Right ventricle myocardium superior (tissue), 1 donor: ENCODE results near the gene ZBTB42. TPM values are rescaled to one million over a fixed set of nuclear protein-coding genes. Genes with fewer than 3 reads are reported as not detected.
A peak's percentile ranks its signal among the peaks of the same experiment; 100 is the strongest.
"Not testable (repeated sequence)": the region's sequence is repeated elsewhere in the genome, so short reads cannot be mapped to it uniquely, and the experiment has no call there.

Source experiments
- ATAC-seq: fragments of 200-7000 bp; cut with Tn5 transposase; one replicate; pipeline ENCODE4 v1.9.1; 2020; ENCODE audit warnings: mild to moderate bottlenecking; ENCODE audit not compliant: poor library complexity
- DNase-seq: peaks from one replicate; pipeline ENCODE4 v3.0.0-alpha.2; 2020
- intact Hi-C: fragments of 100-400 bp; cut with DNase I; formaldehyde crosslinking; loops from one replicate; pipeline ENCODE4 v1.11.2; 2022
- total RNA-seq: library from RNA; stranded (reverse); fragmentation: NEBNext Ultra II Directional; extraction: Animal tissue kit (Norgen Biotek cat#: 25700); gene quantifications from one replicate; pipeline ENCODE4 v1.2.1, GENCODE V29; 2021
- donor health status: DM: no; HTN: yes; CAD: no; lungs with severe emphysema.

Gene ZBTB42
- total RNA-seq, 1 donor from 2014 or later: 5.0 TPM

- intact Hi-C loops: no loop called here
- ATAC-seq (no peak), DNase-seq (no peak)
Observed at GRCh38 chr14:104802394-104803184, 1.7 kb downstream of the ZBTB42 start.

GRCh38 chr14:104803280-104803911 is 2.5 kb downstream of the ZBTB42 start:
- ATAC-seq (no peak), DNase-seq (no peak)
- intact Hi-C loops: no loop called here

- intact Hi-C loops: no loop called here
- no peak for ATAC-seq
- no peak for DNase-seq
Observed at GRCh38 chr14:104803912-104804410, 3.1 kb downstream of the ZBTB42 start.

GRCh38 chr14:104804481-104805325 is 3.8 kb downstream of the ZBTB42 start:
- no peak for ATAC-seq
- intact Hi-C loops: no loop called here
- DNase-seq: peak; percentile 30

- ATAC-seq (no peak), DNase-seq (no peak)
- intact Hi-C loops: no loop called here
Observed at GRCh38 chr14:104805326-104805678, 4.4 kb downstream of the ZBTB42 start.

- DNase-seq (no peak), ATAC-seq (no peak)
- intact Hi-C loops: no loop called here
Observed at GRCh38 chr14:104805941-104806624, 5.2 kb downstream of the ZBTB42 start.

GRCh38 chr14:104806625-104807465 is 5.9 kb downstream of the ZBTB42 start:
- intact Hi-C loops: no loop called here
- ATAC-seq (no peak), DNase-seq (no peak)

GRCh38 chr14:104808456-104808855 is 7.6 kb downstream of the ZBTB42 start:
- no peak for DNase-seq
- intact Hi-C loops: no loop called here
- ATAC-seq: no peak

- intact Hi-C loops: no loop called here
- DNase-seq (no peak), ATAC-seq (no peak)
Observed at GRCh38 chr14:104810316-104810715, 9.4 kb downstream of the ZBTB42 start.

GRCh38 chr14:104813286-104813685 is 12.4 kb downstream of the ZBTB42 start:
- ATAC-seq: no peak
- DNase-seq: no peak
- intact Hi-C loops: no loop called here

- intact Hi-C loops, ATAC-seq, DNase-seq: not testable (repeated sequence)
Observed at GRCh38 chr14:104814701-104815100, 13.8 kb downstream of the ZBTB42 start.

- intact Hi-C loops: no loop called here
- ATAC-seq (no peak), DNase-seq (no peak)
Observed at GRCh38 chr14:104816616-104816884, 15.6 kb downstream of the ZBTB42 start.

- no peak for ATAC-seq
- intact Hi-C loops: no loop called here
- DNase-seq: no peak
Observed at GRCh38 chr14:104817930-104818713, 17.2 kb downstream of the ZBTB42 start.

GRCh38 chr14:104818714-104819161 is 17.8 kb downstream of the ZBTB42 start:
- intact Hi-C loops: no loop called here
- DNase-seq (no peak), ATAC-seq (no peak)

GRCh38 chr14:104819361-104819781 is 18.5 kb downstream of the ZBTB42 start:
- DNase-seq (no peak), ATAC-seq (no peak)
- intact Hi-C loops: no loop called here

- intact Hi-C loops: loop anchor here (5.0 kb wide), 1 partner anchor 33 kb away; no protein-coding TSS in a partner anchor
- ATAC-seq: no peak
- peak; percentile 64 for DNase-seq
Observed at GRCh38 chr14:104820669-104821228, 19.8 kb downstream of the ZBTB42 start.
